DOHH2 (cell line): Measurements from ENCODE around the gene TLR5.
"Not testable (repeated sequence)": the region's sequence is repeated elsewhere in the genome, so short reads cannot be mapped to it uniquely, and the experiment has no call there.

ENCODE experiments used
- H3F3A ChIP-seq: fragments of 200-600 bp; sonication (generic), shearing (Covaris generic); 2 replicates; pipeline ENCODE4 v1.6.0; 2016; ENCODE audit warnings: antibody characterized with exemption, mild to moderate bottlenecking; ENCODE audit not compliant: control insufficient read depth, insufficient read depth
- H3K27ac ChIP-seq: fragments of 200-600 bp; sonication (generic); 2 replicates; pipeline ENCODE4 v1.5.1; 2014; ENCODE audit warnings: low read depth, mild to moderate bottlenecking, low read length, moderate library complexity
- H3K27me3 ChIP-seq: fragments of 200-600 bp; sonication (generic); 2 replicates; pipeline ENCODE4 v1.6.1; 2014; ENCODE audit warnings: mild to moderate bottlenecking, low read length, mixed read lengths; ENCODE audit not compliant: control insufficient read depth
- H3K36me3 ChIP-seq: fragments of 200-600 bp; sonication (generic); 2 replicates; pipeline ENCODE4 v1.6.1; 2014; ENCODE audit warnings: mild to moderate bottlenecking, low read length, moderate library complexity, mixed read lengths; ENCODE audit not compliant: control insufficient read depth
- H3K4me1 ChIP-seq: fragments of 200-600 bp; sonication (generic); 2 replicates; pipeline ENCODE4 v1.6.1; 2014; ENCODE audit warnings: mild to moderate bottlenecking, low read length, mixed read lengths; ENCODE audit not compliant: control insufficient read depth
- H3K4me2 ChIP-seq: fragments of 200-600 bp; sonication (generic); 2 replicates; pipeline ENCODE4 v1.6.0; 2014; ENCODE audit warnings: mild to moderate bottlenecking, low read length, moderate library complexity
- H3K4me3 ChIP-seq: fragments of 200-600 bp; sonication (generic); 2 replicates; pipeline ENCODE4 v1.5.1; 2014; ENCODE audit warnings: mild to moderate bottlenecking, low read length, mixed read lengths
- H3K79me2 ChIP-seq: fragments of 200-600 bp; sonication (generic); 2 replicates; pipeline ENCODE4 v1.6.1; 2014; ENCODE audit warnings: mild to moderate bottlenecking, low read length, mixed read lengths; ENCODE audit not compliant: control insufficient read depth
- H3K9me2 ChIP-seq: fragments of 200-600 bp; sonication (generic); replicated peaks from 2 replicates; pipeline ENCODE4 v1.6.1; 2014; ENCODE audit warnings: mild to moderate bottlenecking, low read length, mixed read lengths; ENCODE audit not compliant: control insufficient read depth
- H3K9me3 ChIP-seq: fragments of 200-600 bp; sonication (generic); 2 replicates; pipeline ENCODE4 v1.6.1; 2014; ENCODE audit warnings: antibody characterized with exemption, low read length, mixed read lengths; ENCODE audit not compliant: control insufficient read depth, insufficient read depth
- H4K20me1 ChIP-seq: fragments of 200-600 bp; sonication (generic); 2 replicates; pipeline ENCODE4 v1.6.0; 2014; ENCODE audit warnings: low read depth, mild to moderate bottlenecking, antibody characterized with exemption, low read length, moderate library complexity; ENCODE audit not compliant: control insufficient read depth, insufficient read depth
- EZH2phosphoT487 ChIP-seq: fragments of 200-600 bp; sonication (generic); IDR thresholded peaks from 2 replicates; pipeline ENCODE4 v1.6.1; 2017; ENCODE audit warnings: borderline replicate concordance, mild to moderate bottlenecking, antibody characterized with exemption, low read length, moderate library complexity, mixed read lengths
- TF ChIP-seq, protein P1 (sequence below): fragments of 200-600 bp; sonication (generic); IDR thresholded peaks from one replicate; pipeline ENCODE4 v1.5.1; 2014; ENCODE audit warnings: antibody characterized with exemption, mild to moderate bottlenecking, low read depth, low read length; ENCODE audit not compliant: poor library complexity, severe bottlenecking

The TLR5 gene

GRCh38 chr1:223175032-223175431 is 32.0 kb upstream of the TLR5 start:
- no peaks in the 10 kb centered on the region for H3K79me2 ChIP-seq
- no peaks in the 10 kb centered on the region for H3K9me2 ChIP-seq
- no peaks in the 10 kb centered on the region for H3K9me3 ChIP-seq
- H3K36me3 ChIP-seq: no peaks in the 10 kb centered on the region
- no peak overlapping the region for H3K4me2 ChIP-seq
- TF ChIP-seq, protein P1, sequence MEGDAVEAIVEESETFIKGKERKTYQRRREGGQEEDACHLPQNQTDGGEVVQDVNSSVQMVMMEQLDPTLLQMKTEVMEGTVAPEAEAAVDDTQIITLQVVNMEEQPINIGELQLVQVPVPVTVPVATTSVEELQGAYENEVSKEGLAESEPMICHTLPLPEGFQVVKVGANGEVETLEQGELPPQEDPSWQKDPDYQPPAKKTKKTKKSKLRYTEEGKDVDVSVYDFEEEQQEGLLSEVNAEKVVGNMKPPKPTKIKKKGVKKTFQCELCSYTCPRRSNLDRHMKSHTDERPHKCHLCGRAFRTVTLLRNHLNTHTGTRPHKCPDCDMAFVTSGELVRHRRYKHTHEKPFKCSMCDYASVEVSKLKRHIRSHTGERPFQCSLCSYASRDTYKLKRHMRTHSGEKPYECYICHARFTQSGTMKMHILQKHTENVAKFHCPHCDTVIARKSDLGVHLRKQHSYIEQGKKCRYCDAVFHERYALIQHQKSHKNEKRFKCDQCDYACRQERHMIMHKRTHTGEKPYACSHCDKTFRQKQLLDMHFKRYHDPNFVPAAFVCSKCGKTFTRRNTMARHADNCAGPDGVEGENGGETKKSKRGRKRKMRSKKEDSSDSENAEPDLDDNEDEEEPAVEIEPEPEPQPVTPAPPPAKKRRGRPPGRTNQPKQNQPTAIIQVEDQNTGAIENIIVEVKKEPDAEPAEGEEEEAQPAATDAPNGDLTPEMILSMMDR: no peak
- no peak for TF ChIP-seq EZH2phosphoT487
- no peak overlapping the region for H3K4me3 ChIP-seq
- H3K27ac ChIP-seq: no peak overlapping the region
- H4K20me1 ChIP-seq: no peaks in the 10 kb centered on the region
- no peaks in the 10 kb centered on the region for H3K4me1 ChIP-seq
- H3F3A ChIP-seq: no peaks in the 10 kb centered on the region
- H3K27me3 ChIP-seq: 0 out of 2 replicates have a peak, but pooled peaks cover 3% of the 10 kb centered on the region

GRCh38 chr1:223169458-223169857 is 26.4 kb upstream of the TLR5 start:
- H3K9me3 ChIP-seq, H3K27me3 ChIP-seq, H3K4me3 ChIP-seq, H3K79me2 ChIP-seq, H3K4me1 ChIP-seq, H3K27ac ChIP-seq, H4K20me1 ChIP-seq, H3K36me3 ChIP-seq, H3K9me2 ChIP-seq, H3F3A ChIP-seq, H3K4me2 ChIP-seq: not testable (repeated sequence)

- Histone ChIP-seq H3K4me1 (no peaks in the 10 kb centered on the region), H3K27ac (no peak overlapping the region), H3K9me2 (no peaks in the 10 kb centered on the region), H3K27me3 (0 out of 2 replicates have a peak, but pooled peaks cover 5% of the 10 kb centered on the region), H3K4me2 (no peak overlapping the region), H3K36me3 (no peaks in the 10 kb centered on the region), H3K4me3 (no peak overlapping the region), H3K79me2 (no peaks in the 10 kb centered on the region), H4K20me1 (no peaks in the 10 kb centered on the region), H3K9me3 (no peaks in the 10 kb centered on the region), H3F3A (no peaks in the 10 kb centered on the region)
- TF ChIP-seq EZH2phosphoT487: no peak
- TF ChIP-seq, protein P1: no peak
Measured at GRCh38 chr1:223161321-223161720, 18.3 kb upstream of the TLR5 start.

DNA sequence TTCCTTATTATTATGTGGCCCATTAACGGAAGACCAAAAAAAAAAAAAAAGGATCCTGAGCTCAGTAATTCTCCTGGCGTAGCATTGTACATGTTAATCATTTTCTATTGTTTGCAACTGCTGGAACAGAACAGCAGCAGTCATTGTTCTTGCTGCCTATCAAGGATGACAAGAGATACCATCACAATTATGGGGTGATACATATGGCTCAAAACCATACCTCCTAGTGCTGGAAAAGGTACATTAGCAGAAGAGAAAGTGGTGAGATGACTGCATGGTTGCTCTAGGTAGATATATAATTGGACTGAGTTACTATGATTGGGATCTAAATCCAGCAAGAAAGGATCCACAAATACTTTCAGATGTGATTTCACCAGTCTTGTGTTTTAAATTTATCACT is 13.3 kb upstream of the TLR5 start:
- H3K9me3 ChIP-seq: no peaks in the 10 kb centered on the region
- H3K4me1 ChIP-seq: no peaks in the 10 kb centered on the region
- H3K27me3 ChIP-seq: no peaks in the 10 kb centered on the region
- no peak overlapping the region for H3K4me3 ChIP-seq
- no peaks in the 10 kb centered on the region for H4K20me1 ChIP-seq
- H3K79me2 ChIP-seq: no peaks in the 10 kb centered on the region
- no peak for TF ChIP-seq EZH2phosphoT487
- TF ChIP-seq, protein P1: no peak
- H3K4me2 ChIP-seq: no peak overlapping the region
- no peaks in the 10 kb centered on the region for H3F3A ChIP-seq
- no peaks in the 10 kb centered on the region for H3K36me3 ChIP-seq
- H3K9me2 ChIP-seq: no peaks in the 10 kb centered on the region
- H3K27ac ChIP-seq: no peak overlapping the region
